Activated T-helper 9 cell treated with anti-CD3 and anti-CD28 coated beads, Interleukin-2, amount 50 U/mL, for 16 hours (primary cell): ENCODE results near the gene SLC25A20.
"Not testable (repeated sequence)": the region's sequence is repeated elsewhere in the genome, so short reads cannot be mapped to it uniquely, and the experiment has no call there.

Experiments
- DNase-seq: peaks from one replicate; pipeline ENCODE4 v3.0.0-alpha.2; 2020; ENCODE audit warnings: low read depth

The SLC25A20 gene, protein sequence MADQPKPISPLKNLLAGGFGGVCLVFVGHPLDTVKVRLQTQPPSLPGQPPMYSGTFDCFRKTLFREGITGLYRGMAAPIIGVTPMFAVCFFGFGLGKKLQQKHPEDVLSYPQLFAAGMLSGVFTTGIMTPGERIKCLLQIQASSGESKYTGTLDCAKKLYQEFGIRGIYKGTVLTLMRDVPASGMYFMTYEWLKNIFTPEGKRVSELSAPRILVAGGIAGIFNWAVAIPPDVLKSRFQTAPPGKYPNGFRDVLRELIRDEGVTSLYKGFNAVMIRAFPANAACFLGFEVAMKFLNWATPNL

GRCh38 chr3:48898383-48899234 is at the start of gene SLC25A20:
SLC25A20 (minus strand) TSS chr3:48898882; CDS start chr3:48898794, 88 bp downstream.
- DNase-seq: peak; percentile 87

DNA sequence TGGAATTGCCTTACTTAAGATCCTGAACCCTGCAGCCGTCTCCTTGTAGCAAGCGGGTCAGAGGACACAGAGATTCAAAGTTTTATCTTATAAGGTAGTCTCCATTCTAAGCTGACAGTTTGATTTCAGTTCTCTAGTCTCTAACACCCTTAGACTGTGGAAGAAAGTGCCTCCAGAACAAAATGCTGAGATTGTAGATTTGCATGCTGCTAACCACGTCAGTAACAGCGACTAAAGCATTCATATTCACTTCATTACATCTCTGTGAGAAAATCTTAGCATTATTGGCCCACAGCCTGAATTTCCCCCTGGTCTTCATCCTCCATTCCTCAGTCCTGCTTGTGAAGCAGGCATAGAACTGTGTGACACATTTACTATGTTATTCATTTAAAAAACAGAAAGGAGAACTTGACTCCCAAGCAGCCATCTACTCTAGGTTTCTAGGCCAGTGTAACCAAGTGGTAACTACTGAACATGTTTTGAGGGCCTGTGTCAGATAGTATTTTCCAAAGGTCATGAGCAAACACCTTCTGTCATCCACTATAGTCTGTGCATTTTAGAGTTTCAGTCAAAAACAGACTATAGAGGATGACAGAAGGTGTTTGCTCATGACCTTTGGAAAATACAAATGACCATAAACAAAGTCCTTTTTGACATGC is 47.3 kb upstream of the SLC25A20 start:
- no peak for DNase-seq

GRCh38 chr3:48945432-48945831 is 46.8 kb upstream of the SLC25A20 start:
- no peak for DNase-seq

DNA sequence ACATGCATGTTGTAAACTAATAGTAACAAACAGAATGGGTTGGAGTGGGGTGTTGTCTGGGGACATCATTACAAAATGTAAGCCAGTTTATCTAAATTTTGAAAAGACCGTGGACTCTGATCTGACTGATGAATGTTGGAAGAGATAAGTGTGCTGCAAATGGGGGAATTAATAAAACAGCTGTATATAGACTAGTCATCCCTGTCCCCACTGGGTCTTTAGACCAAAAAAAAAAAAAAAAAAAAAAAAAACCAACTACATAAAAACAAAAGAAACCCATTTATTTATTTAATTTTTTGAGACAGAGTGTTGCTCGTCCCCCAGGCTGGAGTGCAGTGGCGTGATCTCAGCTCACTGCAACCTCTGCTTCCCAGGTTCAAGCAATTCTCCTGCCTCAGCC is 40.0 kb upstream of the SLC25A20 start:
- DNase-seq: no peak

DNA sequence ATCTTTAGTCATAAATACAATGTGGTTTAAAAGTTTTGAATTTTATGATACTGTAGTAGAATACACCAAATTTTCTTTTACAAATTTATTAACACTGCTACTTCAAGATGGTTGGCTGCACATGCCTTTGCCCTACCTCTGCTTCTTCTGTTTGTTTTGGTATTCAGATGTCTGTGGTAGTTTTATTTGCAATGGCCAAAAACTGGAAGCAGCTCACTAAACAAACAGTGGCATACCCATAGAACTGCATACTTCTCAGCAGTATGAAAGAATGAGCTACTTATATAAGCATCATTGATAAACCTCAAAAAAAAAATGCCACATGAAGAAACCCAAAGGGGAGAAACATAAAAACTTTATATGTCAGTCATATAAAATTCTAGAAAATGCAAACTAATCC is 39.5 kb upstream of the SLC25A20 start:
- DNase-seq: no peak

DNA sequence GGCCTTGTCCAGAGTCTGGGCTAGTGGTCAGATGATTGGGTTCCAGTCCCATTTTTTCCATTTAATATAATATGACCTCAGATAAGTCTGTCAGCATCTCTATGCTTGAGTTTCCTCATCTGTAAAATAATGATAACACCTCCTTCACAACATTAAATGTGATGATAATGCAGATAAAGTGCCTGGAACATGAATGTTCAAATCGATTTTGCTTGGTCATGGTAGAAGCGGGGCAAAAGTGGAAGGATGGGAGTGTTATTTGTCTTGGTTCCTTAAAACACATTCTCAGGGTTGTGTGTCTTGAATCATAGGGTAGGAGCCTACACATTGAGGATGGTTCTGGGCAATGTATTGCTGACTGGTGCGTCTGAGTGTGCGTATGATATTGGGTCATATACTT is 36.8 kb upstream of the SLC25A20 start:
- no peak for DNase-seq

DNA sequence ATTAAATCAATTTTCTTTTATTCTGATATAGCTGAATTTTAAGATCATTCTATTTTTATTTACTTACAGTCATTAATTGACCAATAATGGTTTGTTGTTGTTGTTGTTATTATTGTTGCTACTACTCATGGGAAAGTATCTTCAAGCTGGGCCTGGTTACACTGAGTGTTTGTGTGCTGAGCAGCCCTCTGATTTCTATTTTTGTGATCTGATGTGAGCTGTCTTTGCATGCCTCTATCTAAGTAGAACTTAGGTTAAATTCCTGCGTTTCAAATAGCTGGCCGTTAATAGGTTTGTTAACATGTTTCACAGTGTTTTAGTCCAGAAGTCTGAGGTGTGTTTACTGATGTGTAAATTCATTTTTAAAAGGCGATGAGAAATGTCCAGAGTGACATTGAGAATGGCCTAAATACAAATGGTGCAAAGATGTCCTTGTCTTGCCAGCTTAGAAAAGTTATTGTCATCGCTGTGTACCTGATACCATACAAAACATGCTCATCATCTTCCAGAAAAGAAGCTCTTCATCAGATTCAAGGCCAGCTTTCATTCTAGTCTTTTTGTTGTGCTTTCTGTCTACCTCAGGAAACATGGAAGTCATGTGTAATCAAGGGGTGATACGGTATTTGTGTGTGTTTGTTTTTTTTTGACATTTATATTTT is 35.8 kb upstream of the SLC25A20 start:
- no peak for DNase-seq

GRCh38 chr3:48931944-48932580 is 33.4 kb upstream of the SLC25A20 start:
- no peak for DNase-seq

DNA sequence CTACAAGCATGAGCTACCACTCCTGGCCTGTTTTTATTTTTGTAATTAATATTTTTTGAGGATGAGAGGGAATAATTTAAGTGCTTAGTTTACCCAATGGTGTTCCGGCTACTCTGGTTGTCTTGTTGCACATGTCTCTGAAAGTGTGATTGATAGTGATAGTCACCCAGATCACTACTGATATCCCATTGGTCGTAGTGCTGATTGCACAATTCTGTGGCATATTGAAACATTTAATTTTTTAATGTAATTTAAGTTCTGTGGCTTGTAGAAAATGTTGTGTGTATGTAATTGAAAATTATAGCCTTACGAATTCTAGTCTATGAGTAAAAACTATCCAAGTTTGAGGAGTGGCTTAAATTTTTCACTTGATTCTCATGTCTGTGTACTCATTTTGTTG is 31.9 kb upstream of the SLC25A20 start:
- no peak for DNase-seq

DNA sequence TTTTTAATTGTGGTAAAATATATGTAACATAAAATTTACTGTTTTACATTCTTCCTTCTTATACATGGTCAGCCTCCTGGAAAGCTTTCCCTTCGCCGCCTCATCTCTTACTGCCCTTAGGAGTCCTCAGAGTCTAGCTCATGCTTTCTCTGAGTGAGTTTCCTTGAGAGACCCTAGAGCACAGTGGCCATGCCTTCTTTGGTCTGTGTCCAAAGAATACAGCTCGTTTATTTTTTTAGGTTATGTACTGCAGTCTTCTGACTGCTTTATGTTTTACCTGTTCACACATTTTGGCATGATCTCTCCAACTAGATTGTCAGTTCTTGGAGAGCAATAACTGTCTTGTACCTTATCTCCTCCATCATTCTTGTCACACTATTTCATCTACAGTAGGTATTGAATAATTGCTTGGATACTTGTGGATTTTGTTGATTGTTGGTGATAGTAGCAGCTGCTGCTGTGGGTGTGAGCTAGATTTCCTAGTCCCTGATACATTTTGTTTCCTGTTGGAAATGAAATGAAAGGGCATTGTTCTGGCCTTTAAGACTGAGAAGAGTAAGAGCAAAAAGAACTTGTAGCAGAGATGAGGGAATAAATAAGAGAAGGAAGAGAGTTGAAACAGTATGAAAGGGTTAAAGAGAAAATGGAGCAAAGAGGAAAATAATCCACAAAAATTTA is 30.8 kb upstream of the SLC25A20 start:
- no peak for DNase-seq

DNA sequence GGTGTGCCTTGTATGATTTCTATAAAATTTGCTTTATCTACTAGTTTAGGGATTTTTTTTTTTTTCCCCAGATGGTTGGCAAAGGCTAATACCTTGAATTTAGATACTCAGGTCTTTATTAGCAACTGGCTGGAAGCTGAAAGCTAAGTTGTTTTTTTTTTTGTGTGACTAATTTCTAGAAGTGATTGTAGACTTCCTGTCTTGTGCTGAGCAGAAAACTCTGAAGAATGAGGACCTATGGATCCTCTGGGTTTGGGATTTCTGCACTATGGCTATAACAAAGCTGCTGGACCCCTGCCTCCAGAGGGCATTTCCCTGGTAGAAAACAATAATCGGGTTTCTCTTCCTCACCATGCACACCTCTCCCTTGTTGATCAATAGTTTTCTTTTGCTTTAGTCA is 30.0 kb upstream of the SLC25A20 start:
- no peak for DNase-seq

- DNase-seq: no peak
Measured at GRCh38 chr3:48927928-48928327, 29.2 kb upstream of the SLC25A20 start.

DNA sequence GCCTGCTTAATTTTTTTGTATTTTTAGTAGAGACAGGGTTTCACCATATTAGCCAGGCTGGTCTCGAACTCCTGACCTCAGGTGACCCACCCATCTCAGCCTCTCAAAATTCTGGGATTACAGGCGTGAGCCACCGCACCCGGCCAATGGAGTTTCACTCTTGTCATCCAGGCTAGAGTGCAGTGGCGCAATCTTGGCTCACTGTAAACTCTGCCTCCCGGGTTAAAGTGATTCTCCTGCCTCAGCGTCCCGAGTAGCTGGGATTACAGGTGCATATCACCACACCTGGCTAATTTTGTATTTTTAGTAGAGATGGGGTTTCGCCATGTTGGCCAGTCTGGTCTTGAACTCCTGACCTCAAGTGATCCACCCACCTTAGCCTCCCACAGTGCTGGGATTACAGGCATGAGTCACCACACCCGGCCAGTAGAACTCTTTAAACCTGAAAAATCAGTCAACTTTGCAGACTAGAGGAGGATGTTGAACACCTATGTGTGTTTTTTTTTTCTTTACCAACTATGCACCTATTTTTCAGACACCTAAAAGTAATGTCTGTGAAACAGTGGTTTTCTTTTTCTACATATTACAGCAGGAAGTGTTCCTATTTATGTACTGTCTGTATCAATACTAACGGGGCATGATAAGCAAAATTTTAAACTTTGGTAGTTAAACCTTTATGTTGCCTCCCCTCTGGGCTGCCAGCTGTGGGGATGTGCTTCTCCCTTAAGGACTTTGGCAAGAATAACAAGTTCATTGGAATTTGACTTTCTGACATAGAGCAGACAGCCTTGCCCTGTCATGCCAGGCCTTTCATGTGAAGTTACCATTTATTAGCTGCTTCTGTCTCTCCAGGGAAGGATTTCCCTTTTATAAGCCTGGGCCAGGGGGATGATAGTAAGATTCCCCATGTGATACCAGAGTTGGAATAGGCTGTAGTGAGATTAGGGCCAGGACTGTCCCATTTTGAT is 28.0 kb upstream of the SLC25A20 start:
- no peak for DNase-seq

DNA sequence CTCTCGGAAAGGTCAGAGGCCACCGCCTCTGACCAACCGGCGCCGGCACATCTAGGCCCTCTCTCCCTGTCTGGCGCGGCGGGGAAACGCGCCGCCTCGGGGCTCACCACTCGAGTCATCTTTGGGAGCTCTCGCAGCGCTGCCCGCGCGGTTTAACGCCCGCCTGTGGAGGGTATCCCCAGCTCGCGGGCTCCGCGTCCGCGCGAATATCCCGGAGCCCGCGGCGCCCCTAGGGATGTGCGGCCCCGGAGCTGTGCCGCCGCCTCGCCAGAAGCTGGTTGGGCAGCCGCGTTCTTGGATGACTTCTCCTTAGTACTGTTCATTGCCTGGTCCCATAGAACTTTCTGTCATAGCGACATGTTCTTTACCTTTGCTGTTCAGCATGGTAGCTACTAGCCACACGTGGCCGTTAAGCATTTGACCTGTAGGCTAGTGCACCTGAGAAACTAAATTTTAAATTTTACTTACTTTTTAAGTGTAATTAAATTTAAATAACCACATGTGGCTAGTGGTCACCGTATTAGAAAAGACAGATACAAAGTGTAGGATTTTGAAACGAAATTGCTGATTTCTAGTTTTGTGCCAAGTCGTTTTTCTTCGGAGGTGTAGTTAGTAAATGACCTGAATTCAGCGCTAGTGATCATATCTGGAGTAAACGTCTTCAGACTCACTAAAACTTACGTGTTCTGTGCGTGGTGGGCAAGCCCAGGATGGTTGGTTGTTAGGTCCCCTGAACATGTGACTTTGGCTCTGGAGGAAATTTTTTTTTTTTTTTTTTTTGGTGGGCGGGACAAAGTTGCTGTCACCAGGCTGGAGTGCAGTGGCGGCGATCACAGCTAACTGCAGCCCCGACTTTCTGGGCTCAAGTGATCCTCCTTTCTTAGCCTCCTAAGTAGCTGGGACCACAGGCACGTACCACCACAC is 20.8 kb upstream of the SLC25A20 start:
- DNase-seq: peak; percentile 35

DNA sequence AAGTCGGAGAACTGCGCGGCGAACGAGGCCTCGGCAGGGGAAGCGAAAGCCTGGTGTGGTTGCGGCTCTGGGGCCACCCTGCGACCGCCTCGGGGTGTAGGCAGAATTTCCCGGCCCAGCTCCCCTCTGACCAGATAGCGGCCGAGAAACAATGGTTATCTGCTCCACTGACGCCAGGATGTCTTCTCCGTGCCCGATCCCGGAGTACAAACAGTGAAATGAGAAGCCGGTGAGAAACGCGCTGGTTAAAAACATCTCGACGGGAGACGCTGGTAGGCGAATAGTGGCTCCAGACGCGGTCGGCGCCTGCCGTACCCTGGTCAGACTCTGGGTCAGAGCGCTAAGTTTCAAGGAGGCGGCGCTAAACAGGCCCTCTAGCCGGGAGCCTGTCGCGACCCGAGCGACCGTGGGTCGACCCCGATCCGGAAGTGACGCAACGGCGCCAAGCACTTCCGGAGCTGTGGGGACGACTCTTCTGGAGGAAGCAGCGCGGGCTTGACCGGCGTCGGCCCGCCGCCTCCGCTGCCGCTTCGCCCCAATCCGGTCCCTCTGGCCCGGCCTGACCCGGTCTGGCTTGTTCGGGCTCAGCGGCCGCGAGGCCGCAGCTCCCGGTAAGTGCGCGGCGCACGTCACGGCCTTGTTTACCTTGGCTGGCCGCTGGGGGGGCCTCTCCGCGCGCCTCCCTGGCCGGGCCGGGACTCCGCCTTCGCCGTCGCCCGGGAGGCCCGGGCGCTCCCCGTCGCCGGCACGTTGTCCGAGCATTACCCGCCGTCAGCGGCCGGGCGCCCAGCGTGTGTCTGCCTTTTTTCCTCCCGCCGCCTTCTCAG is 19.9 kb upstream of the SLC25A20 start, which contains the start of gene ARIH2:
Gene ARIH2, plus strand, starts transcription at position 455 of the 827 bp plus-strand sequence. CDS start 8,717 bp downstream, outside the sequence.
- peak; percentile 83 for DNase-seq

DNA sequence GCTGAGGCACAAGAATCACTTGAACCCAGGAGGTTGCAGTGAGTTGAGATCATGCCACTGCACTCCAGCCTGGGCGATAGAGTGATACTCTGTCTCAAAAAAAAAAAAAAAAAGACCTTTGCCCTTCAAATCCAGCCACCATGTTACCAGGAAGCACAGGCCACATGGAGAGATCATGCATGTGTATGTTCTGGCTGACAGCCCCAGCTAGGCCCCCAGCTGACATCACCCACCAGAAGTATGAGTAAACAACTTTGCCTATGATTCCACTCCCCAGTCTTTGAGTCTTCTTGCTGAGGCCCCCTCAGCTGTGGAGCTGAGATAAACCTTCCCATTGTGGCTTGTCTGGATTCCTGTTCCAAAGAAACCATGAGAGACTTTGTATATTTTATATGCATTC is 16.6 kb upstream of the SLC25A20 start:
- DNase-seq: no peak

GRCh38 chr3:48907026-48907425 is 8.3 kb upstream of the SLC25A20 start:
- DNase-seq: not testable (repeated sequence)

DNA sequence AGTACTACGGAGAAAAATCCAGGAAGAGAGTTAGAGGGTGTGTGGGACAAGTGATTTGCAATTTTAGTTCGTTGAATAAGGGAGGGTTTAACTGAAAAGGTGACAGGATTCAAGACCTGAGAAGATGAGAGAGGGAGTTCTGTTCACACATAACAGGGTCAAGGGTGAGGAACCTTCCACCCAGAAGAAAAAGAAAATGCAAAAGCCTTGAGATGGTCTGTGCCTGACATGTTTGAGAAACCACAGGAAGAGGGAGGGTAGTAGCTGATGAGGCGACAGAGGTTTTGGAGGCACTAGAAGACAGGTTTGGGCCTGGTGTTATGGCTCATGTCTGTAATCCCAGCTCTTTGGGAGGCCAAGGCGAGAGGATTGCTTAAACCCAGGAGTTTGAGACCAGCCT is 591 bp upstream of the SLC25A20 start:
- no peak for DNase-seq
